Stimulated activated naive CD4-positive, alpha-beta T cell treated with Interleukin-2 at 50 U/mL for 16 hours (primary cell): ENCODE data around the gene SVEP1.
"Not testable (repeated sequence)": the region's sequence is repeated elsewhere in the genome, so short reads cannot be mapped to it uniquely, and the experiment has no call there.

Source experiments
- DNase-seq: peaks from one replicate; lab custom pipeline; 2025; lab: John Stamatoyannopoulos, UW

Gene SVEP1

DNA sequence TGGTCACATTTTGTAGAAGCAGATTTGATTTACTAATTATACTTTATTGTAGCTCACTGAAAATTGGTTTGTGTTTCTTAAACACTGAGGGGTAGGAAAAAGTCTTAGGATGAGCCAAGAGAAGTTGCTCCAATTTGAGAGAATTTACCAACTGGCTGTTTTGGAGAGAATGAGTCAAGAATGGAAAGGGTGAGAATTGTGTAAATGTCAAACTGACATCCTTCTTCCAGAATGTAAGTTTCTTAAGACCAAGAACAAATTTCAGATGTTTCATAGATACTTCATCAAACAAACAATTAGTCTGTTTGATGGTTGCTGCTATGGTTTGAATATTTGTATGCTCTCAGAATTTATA is 135.7 kb downstream of the SVEP1 start:
- DNase-seq: no peak

DNA sequence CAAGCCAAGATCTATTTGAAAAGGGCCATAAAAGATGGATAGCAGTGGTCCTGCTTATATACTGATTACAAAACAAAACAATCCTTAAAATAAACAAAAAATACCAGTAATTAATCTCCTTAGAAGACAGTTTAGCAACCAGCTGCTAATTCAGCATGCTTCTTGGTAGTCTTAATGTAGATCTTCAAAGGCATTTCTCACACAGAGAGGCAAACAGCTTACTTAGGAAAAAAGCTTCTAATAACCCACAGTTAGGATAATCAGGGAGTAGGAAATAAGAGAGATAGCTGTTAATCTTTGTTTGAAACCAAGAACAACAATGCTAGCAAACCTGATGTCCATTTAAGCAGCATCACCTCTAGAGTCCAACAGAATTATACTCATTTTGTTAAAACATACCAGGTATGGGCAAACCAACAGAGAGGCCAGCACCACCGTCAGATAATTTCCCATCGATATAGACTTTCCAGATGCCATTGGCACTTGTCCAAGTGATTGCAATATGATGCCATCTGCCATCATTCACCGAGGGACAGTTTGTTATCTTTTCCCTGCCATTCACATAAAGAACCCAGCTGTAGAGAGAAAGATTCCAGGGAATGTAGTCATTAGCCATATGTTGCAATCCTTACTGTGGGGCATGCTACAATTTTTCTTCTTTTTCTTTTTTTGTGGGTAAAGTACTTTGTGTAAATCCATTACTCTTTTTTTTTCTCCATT is 136.2 kb downstream of the SVEP1 start:
- no peak for DNase-seq

DNA sequence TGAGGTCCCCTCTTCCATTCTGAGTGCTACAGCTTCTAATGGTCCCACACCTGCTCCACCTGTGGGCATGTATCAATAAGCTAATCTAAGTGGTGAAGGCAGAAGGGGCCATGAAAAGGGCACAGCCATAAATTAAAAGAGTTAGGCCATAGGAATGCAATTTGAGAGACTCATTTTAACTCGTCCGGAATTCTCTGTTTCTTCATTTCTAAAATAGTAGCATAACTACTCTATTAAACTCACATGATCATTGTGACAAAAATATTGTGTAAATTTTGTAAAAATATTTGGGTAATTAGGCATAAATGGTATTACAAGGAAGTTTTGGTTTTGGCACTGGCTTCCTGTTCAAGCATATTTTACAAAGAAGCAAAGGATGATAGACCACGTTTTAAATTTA is 138.7 kb downstream of the SVEP1 start:
- DNase-seq: no peak

DNA sequence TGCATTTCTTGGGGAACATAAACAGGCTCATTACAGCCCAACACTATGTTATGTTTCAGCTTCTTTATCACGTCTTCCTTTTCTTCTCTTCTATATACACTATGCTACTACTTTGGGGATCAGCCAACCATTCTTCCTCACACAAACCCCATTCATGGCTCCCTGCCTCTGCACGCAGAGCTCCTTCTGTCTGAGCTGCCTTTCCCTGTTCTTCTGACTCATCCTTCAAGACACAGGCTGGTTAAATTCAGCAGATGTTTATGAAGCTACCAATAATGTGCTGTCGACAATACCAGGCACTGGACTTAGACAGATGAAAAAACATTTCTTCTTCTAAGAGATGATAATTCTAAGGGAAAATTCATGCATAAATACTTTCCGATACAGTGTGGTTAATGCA is 139.4 kb downstream of the SVEP1 start:
- DNase-seq: no peak

DNA sequence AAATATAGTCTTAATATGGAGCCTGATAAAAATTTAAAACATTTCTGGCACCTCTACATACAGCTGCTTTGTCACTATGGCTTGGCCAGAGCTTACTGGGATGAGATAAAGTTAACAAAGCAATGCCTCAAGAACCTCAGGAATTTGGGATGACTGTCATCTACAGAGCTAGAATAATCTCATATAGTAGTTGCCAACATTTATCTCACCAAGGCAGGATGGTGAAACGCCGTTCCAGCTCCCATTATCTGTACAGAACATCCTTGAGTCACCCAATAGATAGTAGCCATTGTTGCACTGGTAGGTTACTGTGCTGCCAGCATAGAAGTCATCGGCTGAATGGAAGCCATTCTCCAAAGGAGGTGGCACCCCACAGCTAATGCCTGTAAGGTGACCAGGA is 147.3 kb downstream of the SVEP1 start:
- no peak for DNase-seq

DNA sequence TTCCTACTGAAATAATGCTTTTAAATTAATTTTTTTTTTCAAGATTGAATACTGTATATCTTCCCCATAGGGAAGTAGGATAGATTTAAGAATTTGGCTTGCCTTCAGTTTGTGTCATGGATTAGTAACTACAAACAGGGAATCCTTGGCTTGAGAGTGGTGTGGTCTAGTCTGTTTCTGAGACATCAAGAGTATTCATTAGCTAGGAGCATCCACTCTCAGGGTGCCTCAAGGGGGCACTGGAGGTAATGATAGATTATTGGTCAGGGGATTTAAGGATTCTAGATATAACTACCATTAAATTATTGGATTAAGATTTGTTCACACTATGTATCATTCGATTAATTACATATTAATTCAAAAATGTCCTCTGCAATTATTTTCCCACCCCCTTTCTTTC is 150.1 kb downstream of the SVEP1 start:
- no peak for DNase-seq

DNA sequence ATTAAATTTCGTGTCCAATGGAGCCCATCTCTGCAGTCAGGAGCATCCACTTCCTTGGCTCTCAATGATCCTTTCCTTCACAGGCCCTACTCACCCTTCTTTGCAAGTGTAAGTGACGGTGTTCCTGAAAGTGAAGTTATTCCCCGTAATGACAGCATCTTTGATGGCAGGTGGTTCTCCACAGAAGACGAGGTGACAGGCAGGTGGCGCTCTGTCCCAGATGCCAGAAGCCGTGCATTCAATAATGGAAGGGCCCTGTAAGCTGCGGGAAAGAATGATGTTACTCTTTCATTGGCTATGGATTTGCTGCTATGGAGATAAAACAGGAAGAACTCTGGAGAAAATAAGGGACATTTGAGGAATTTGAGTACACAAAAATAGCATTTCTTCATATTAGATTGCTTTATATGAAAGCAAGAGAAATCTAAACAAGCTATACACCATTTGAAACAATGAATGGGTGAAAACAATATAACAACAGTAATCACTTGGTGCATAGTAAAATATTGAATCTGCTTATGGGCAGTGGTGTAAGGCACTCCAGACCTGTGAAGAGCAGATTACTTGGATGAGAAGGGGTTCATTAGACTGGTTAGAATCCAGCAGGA is 151.9 kb downstream of the SVEP1 start:
- DNase-seq: no peak

DNA sequence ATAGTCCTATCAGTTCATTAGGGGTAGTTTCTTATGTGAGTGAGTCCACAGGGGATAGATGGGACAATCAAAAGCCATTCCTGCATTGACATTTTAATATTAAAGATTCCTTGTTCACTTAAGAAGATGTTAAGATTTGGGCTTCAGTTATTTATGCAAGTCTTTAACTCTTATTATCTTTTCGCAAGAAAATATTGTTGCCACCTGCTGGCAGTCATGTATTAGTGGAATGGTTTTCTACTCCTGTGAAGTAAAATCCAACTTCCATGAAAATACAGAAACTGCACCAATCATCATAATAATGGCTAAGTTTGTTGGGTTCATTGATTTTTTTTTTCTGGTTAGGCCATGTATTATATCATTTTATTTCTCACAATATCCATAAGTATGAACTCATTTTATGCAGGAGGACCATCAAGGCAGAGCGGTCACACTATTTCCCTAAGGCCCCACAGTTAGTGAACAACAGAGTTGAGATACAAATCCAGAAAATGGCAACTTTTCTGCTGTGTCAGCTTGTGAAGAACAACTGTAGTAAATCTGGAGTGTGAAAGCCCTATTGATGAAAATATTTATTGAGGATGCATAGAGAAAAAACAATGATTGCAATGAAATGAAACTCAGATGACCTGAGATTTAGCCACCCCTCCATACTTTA is 153.4 kb downstream of the SVEP1 start:
- no peak for DNase-seq

DNA sequence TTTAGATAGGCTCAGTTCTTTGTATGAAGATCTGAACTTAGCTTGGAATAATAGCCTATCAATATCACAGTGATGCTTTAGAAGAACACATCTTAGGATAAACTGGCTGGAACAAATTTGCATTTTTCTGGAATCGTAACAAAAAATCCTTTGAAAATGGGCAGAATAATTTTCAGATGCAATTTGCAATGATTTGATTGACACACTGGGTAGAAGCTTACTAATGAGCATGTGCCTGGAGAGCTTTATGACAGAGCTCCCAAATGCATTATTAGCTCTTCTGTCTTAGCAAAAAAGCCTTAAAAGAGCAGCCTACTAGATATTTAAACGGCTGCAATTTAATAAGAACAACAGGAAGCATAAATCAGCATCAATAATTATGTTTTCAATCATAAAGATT is 165.1 kb downstream of the SVEP1 start:
- DNase-seq: no peak

DNA sequence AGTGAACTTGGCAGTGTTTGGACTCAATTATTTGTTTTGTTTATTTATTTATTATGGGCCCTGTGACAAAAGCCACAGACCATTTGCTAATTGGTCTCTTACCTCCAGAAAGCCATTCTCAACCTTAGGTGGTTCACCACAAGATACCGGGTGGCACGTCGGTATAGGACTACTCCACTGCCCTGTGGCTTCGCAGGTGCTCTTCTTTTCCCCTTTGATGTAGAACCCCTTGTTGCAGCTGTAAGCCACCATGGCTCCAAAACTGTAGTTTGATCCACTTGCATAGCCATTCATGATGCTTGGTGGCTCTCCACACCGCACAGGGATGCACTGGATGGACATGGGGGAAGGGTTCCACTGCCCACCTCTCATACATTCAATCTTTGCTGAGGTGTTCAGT is 168.6 kb downstream of the SVEP1 start:
- no peak for DNase-seq

DNA sequence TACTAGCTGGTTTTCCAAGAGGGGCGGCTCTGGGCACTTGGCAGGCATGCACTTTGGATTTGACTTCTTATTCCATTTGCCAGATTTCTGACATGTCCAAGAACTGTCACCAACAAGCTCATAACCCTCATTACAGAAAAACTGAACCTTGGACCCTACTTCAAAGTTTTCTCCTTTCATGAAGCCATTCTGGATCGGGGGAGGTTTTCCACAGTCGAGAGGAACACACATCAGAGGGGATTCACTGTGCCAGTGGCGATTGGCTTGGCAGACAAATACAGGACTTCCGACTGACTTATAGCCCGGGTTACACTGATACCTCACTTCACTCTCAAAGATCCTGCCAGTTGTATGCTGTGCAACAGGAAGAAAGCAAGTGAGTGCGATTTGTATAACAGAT is 170.9 kb downstream of the SVEP1 start:
- no peak for DNase-seq

DNA sequence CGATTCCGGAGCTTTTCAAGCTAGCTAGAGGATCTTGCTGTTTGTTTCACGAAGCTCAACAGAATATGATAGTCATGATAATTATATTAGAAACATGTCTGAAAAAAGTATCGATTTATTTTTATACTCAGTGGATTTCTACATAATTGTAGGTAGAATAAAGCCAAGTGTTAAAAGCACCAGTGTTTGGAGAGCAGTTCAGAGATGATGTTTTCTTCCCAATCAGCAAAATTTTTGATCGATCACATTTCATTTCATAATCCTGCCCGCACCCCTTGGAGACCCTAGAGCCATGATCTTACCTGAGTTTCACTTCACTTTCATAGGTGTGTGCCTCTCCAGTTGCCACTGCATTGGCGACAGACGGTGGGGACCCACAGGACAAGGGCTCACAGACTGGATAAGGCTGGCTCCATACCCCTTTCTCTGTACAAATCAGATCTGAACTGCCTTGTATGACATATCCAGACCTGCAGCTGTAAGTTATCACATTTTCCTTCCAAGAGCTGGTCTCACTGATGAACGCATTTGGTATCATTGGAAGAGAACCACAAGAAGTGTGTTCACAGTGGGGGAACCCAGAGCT is 173.6 kb downstream of the SVEP1 start:
- no peak for DNase-seq

DNA sequence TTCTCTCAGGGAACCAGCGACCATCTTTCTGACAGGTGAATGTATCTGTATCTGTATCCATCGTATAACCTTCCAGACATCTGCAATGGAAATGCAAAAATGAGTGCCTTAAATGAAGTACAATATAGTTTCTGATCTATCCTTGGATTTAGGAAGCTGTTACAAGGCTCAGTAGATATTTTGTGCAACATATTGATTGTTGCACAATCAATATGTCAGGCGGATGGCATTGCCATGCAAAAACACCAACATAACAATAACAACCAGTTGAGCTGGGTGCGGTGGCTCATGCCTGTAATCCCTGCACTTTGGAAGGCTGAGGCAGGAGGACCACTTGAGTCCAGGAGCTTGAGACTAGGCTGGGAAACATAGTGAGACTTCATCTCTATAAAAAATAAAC is 175.1 kb downstream of the SVEP1 start:
- DNase-seq: no peak

DNA sequence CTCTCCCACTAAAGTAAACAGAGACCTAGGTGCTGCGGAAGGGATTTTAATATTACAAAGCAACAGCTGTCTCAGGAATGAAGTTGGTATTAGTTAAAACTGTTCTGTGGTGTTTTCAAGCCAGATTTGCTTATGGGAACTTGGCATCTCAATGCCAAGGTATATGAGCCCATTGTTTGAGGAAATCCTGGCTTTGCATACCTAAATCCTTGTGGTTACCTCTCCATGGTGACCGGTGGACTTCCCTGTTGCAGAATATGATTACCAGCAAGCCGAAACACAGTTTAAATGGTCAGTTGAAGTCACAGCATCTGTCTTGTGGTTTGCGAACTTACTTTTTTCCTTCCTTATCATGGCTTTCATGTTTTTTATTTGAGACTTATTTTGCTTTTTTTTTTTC is 179.6 kb downstream of the SVEP1 start:
- no peak for DNase-seq

DNA sequence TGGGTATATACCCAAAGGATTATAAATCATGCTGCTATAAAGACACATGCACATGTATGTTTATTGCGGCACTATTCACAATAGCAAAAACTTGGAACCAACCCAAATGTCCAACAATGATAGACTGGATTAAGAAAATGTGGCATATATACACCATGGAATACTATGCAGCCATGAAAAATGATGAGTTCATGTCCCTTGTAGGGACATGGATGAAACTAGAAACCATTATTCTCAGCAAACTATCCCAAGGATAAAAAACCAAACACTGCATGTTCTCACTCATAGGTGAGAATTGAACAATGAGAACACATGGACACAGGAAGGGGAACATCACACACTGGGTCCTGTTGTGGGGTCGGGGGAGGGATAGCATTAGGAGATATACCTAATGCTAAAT is 180.5 kb downstream of the SVEP1 start:
- not testable (repeated sequence) for DNase-seq

DNA sequence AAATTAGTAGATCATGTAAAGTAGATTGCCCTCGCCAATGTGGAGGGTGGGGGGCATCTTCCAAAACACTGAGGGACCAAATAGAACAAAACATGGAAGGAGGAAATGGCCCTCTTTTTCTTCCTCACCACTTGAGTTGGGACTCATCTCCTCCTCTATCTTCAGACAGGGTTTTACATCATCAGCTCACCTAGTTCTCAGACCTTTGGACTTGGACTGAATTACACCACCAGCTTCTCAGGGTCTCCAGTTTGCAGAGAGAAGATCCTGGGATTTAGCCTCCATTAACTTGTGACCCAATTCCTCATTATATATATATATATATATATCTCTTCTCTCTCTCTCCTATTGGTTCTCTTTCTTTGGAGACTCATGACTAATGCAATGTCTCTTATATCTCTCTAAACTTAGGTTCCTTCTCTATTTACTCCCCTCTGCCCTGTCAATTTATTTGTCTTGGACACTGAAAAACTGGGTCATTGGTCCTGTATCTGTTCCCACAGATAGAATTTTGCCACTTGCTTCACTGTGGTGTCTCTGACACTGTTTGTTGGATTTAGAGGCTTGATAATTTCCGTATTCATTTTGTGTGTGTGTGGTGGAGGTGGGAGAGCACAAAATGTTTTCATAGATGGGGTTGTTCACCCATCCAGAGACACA is 187.6 kb downstream of the SVEP1 start:
- no peak for DNase-seq

DNA sequence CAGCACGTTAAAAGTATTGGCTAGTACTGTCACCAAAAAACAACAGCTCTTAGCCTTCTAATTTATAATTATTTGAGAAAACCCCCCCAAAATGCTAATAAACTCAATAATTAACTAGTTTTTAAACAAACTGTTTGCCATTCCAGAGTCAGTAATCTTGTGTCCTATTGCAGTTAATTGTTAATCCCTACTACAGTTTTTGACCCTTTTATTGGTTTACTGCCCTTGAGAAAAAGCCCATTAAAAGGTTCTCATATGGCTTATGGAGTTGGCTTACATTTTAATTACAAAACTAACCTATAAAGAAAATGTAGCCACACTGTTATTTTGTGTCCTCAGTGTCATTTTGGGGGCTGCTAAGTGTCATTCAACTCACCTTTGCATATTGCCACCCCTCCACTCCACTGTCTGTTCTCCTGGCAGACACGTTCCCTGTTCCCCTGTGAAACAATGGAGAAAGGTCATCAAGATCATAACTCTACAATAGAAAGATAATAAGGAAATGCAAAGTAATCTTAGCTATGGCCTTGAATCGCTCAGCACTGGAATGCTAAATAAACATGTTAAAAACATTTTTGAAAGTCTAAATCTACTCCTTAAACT is 190.3 kb downstream of the SVEP1 start:
- DNase-seq: no peak

DNA sequence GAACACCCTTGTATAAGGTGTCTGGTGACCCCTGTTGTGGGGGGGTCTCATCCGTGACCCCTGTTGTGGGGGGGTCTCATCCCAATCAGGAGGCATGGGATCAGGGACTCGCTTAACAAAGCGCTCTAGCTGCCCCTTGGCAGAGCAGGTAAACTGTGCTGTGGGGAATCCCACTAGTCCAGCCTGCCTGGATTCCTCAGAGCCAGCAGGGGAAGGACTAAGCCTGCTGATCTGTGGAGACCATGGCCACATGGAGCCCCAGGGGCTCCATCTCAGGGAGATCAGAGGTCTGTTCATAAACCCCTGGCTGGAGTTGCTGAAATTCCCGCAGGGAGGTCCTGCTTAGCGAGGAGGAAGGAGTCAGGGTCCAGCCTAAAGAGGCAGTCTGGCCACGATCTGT is 196.1 kb downstream of the SVEP1 start:
- DNase-seq: no peak

DNA sequence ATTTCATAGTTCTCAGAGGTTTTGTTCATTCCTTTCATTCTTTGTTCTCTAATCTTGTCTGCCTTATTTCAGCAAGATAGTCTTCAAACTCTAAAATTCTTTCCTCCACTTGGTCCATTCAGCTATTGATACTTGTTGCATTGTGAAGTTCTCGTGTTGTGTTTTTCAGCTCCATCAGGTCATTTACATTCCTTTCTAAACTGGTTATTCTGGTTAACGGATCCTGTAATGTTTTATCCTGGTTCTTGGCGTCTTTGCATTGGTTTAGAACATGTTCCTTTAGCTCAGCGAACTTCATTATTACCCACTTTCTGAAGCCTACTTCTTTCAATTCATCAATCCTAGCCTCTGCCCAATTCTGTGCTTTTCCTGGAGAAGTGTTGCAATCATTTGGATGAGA is 196.8 kb downstream of the SVEP1 start:
- DNase-seq: no peak

DNA sequence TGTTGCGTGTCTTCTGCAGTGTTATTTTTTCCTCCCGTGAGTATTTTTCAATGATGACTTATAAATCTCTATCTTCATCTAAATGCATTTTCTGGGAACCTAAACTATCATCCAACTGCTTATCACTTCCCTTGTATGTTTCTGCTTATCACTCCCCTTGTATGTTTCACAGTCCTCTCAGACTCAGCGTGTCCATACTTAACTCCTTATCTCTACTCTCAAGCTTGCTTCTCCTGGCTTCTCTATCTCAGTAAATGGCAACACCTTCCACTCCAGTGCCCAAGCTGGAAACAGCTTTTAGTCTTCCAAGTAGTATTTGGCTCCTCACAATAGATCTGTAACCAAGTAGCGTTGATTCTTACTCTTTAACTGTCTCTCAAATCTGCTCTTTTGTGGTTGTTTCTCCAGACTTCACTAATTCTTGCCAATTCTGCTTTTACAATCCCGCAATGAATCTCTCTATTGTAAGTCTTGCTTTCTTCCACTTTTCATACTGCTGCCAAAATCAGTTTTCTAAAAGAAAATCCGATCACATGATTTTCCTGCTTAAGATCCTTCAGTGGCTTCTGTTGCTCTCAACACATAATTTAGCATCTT is 208.0 kb downstream of the SVEP1 start:
- no peak for DNase-seq

DNA sequence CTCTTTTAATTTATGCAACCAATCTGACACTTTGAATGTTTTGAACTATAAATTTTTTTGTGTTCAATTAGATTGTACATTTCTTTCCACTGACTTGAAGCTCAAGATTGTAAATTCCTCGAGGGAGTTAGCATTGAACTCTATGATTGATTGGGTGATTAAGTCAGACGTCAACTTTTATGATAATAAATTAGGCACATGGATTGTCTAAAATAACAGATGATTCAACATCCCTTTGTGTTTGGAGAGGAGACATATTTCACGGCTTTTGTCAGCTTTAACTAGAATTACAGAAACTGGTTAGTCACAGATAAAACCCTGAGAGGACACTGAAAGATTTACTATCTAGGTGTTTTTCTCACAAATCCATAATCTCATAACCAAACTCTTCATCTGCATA is 209.2 kb downstream of the SVEP1 start:
- DNase-seq: no peak

DNA sequence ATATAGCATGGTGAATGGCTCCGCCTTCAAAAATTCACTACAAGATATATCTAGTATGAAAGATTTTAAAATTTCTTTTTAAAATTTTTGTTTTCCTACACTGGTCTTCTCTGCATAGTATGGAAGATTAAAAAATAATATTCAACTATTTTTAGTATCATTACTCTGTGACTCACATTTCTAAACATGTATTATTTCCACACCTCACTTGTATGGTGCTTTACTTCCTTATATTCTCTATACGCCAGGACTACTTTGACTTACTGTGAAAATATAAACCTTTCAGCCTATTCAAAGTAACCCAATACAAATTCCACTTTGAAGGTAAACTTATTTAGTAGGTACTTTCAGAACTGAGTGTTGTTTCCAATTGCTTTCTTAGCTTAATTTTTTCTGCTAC is 215.1 kb downstream of the SVEP1 start:
- DNase-seq: no peak
